A549 (cell line): ENCODE data around the gene MLLT1. TPM values are rescaled to one million over a fixed set of nuclear protein-coding genes. Genes with fewer than 3 reads are reported as not detected.
A peak's percentile ranks its signal among the peaks of the same experiment; 100 is the strongest.
"Not testable (repeated sequence)": the region's sequence is repeated elsewhere in the genome, so short reads cannot be mapped to it uniquely, and the experiment has no call there.

Experiments
- ATAC-seq, 2 experiments: fragments of 200-7000 bp in 1 of 2; fragments of >200 bp in 1 of 2; cut with Nextera tagmentation in 1 of 2; cut with Tn5 transposase in 1 of 2; 3 replicates each; pipeline versions ENCODE4 v1.8.0 to v1.9.1; 2018 to 2020; ENCODE audit warnings: mild to moderate bottlenecking in 1 of 2, moderate library complexity in 1 of 2
- CTCF ChIA-PET: fragments of 300-600 bp; sonication (Branson Sonifier 250); formaldehyde crosslinking; extraction: SDS; loops from one replicate; lab custom pipeline; 2021; ENCODE audit warnings: antibody characterized with exemption, inconsistent platforms; lab: Yijun Ruan, JAX
- POLR2A ChIA-PET: fragments of 350-600 bp; formaldehyde crosslinking; extraction: SDS; loops from one replicate; lab custom pipeline; 2021; ENCODE audit warnings: antibody characterized with exemption, inconsistent platforms; lab: Yijun Ruan, JAX
- DNase-seq, 2 experiments: peaks; one replicate each; pipeline versions ENCODE4 v3.0.0 to v3.0.0-alpha.2; 2011 to 2016; ENCODE audit warnings: low read depth in 1 of 2, low spot score in 1 of 2
- FAIRE-seq: peaks from 2 replicates; lab custom pipeline; 2011; peaks lifted over from hg19 to GRCh38; lab: Jason Lieb, UNC
- H3K27ac ChIP-seq, 2 experiments: fragments of >200 bp; sonication (Bioruptor Twin); formaldehyde crosslinking; 3 replicates each; pipeline ENCODE4 v1.5.1; 2016 to 2017
- H3K4me1 ChIP-seq: fragments of >200 bp; sonication (Bioruptor Twin); formaldehyde crosslinking; 3 replicates; pipeline ENCODE4 v1.6.1; 2016
- H3K4me2 ChIP-seq: fragments of >200 bp; sonication (Bioruptor Twin); formaldehyde crosslinking; 3 replicates; pipeline ENCODE4 v1.6.1; 2016
- H3K4me3 ChIP-seq: fragments of >200 bp; sonication (Bioruptor Twin); formaldehyde crosslinking; 3 replicates; pipeline ENCODE4 v1.5.1; 2016
- H3K9me3 ChIP-seq: fragments of >200 bp; sonication (Bioruptor Twin); formaldehyde crosslinking; 3 replicates; pipeline ENCODE4 v1.6.1; 2016
- BHLHE40 ChIP-seq: IDR thresholded peaks from 2 replicates; pipeline ENCODE4 v1.6.1; 2012; ENCODE audit warnings: low read depth, low read length, inconsistent platforms
- CBX8 ChIP-seq: fragments of 200-600 bp; sonication (generic); IDR thresholded peaks from 2 replicates; pipeline ENCODE4 v1.6.1; 2016
- CEBPB ChIP-seq, 2 experiments: fragments of >200 bp in 1 of 2; sonication (Bioruptor Twin) in 1 of 2; formaldehyde crosslinking in 1 of 2; IDR thresholded peaks; 2 replicates each; pipeline ENCODE4 v1.6.1; 2012 to 2016
- CHD4 ChIP-seq: fragments of 200-600 bp; sonication (generic); IDR thresholded peaks from 2 replicates; pipeline ENCODE4 v1.6.1; 2016; ENCODE audit warnings: antibody characterized with exemption, mild to moderate bottlenecking, borderline replicate concordance
- EHMT2 ChIP-seq: fragments of 200-600 bp; sonication (generic); IDR thresholded peaks from 2 replicates; pipeline ENCODE4 v1.6.1; 2016; ENCODE audit warnings: antibody characterized with exemption, low read depth, mild to moderate bottlenecking, moderate library complexity
- FOSB ChIP-seq: fragments of 250-450 bp; sonication (Bioruptor Pico); IDR thresholded peaks from 2 replicates; pipeline ENCODE4 v1.5.0; 2020; ENCODE audit warnings: mild to moderate bottlenecking, moderate library complexity
- FOXS1 ChIP-seq: fragments of 250-450 bp; sonication (Bioruptor Pico); IDR thresholded peaks from 2 replicates; pipeline ENCODE4 v1.5.0; 2020; ENCODE audit warnings: mild to moderate bottlenecking, moderate library complexity
- HDAC2 ChIP-seq: fragments of 200-600 bp; sonication (generic); IDR thresholded peaks from 2 replicates; pipeline ENCODE4 v1.6.1; 2016
- HES2 ChIP-seq: fragments of >200 bp; sonication (Bioruptor Twin); formaldehyde crosslinking; IDR thresholded peaks from 2 replicates; pipeline ENCODE4 v1.6.1; 2016
- HMGXB4 ChIP-seq: fragments of 250-450 bp; sonication (Bioruptor Pico); IDR thresholded peaks from 2 replicates; pipeline ENCODE4 v1.5.0; 2021; ENCODE audit warnings: mild to moderate bottlenecking, moderate library complexity, borderline replicate concordance
- HOXA7 ChIP-seq: fragments of 250-450 bp; sonication (Bioruptor Pico); IDR thresholded peaks from 2 replicates; pipeline ENCODE4 v1.5.0; 2020; ENCODE audit warnings: mild to moderate bottlenecking, moderate library complexity
- HOXB13 ChIP-seq: fragments of 250-450 bp; sonication (Bioruptor Pico); IDR thresholded peaks from 2 replicates; pipeline ENCODE4 v1.5.0; 2020; ENCODE audit warnings: low read depth, mild to moderate bottlenecking, moderate library complexity
- MAFK ChIP-seq: fragments of 450-650 bp; IDR thresholded peaks from 2 replicates; pipeline ENCODE4 v1.6.1; 2014; ENCODE audit not compliant: partially characterized antibody
- NFE2L2 ChIP-seq: fragments of 150-350 bp; conservative IDR thresholded peaks from 2 replicates; pipeline ENCODE4 v1.6.1; 2014; ENCODE audit warnings: low read length
- NR3C1 ChIP-seq: fragments of >200 bp; sonication (Bioruptor Twin); formaldehyde crosslinking; IDR thresholded peaks from 3 replicates; pipeline ENCODE4 v1.6.1; 2017
- PHF8 ChIP-seq: fragments of 200-600 bp; sonication (generic); IDR thresholded peaks from 2 replicates; pipeline ENCODE4 v1.6.1; 2016; ENCODE audit warnings: low read depth, mild to moderate bottlenecking, antibody characterized with exemption, moderate library complexity, borderline replicate concordance
- POLR2A ChIP-seq: IDR thresholded peaks from 2 replicates; pipeline ENCODE4 v1.6.1; 2012; ENCODE audit warnings: mild to moderate bottlenecking, low read length
- POLR2AphosphoS2 ChIP-seq: conservative IDR thresholded peaks from 2 replicates; pipeline ENCODE4 v1.6.1; 2012; ENCODE audit warnings: low read length, improper control_type of control experiment, inconsistent platforms
- RARB ChIP-seq: fragments of 250-450 bp; sonication (Bioruptor Pico); IDR thresholded peaks from 2 replicates; pipeline ENCODE4 v1.8.0; 2021; ENCODE audit warnings: mild to moderate bottlenecking, moderate library complexity
- REST ChIP-seq: fragments of 200-600 bp; sonication (generic); IDR thresholded peaks from 2 replicates; pipeline ENCODE4 v1.6.1; 2016; ENCODE audit warnings: antibody characterized with exemption, mild to moderate bottlenecking, moderate library complexity
- TFCP2L1 ChIP-seq: fragments of 250-450 bp; sonication (Bioruptor Pico); IDR thresholded peaks from 2 replicates; pipeline ENCODE4 v1.5.0; 2021; ENCODE audit warnings: mild to moderate bottlenecking
- TP53 ChIP-seq: fragments of 250-450 bp; sonication (Bioruptor Pico); IDR thresholded peaks from 2 replicates; pipeline ENCODE4 v1.5.0; 2021; ENCODE audit warnings: mild to moderate bottlenecking, moderate library complexity
- USF2 ChIP-seq: fragments of 450-650 bp; IDR thresholded peaks from 2 replicates; pipeline ENCODE4 v1.6.1; 2014; ENCODE audit warnings: antibody characterized with exemption
- ZC3H11A ChIP-seq: fragments of 450-650 bp; IDR thresholded peaks from 2 replicates; pipeline ENCODE4 v1.6.1; 2014; ENCODE audit warnings: antibody characterized with exemption, mild to moderate bottlenecking
- WGBS: methylation state at CpG from one replicate; pipeline ENCODE4 v1.1.6; 2017; ENCODE audit errors: missing lambda C conversion rate; 5-methylcytosine and 5-hydroxymethylcytosine counted together
- polyA plus RNA-seq, 4 experiments: library from polyadenylated mRNA; depleted of rRNA in 3 of 4; stranded (reverse); fragments of >200 nt; fragmentation: RNase III in 1 of 4; extraction: RNeasy Plus Mini Kit Qiagen cat#74134 plus additional on column Dnase treatment in 1 of 4; gene quantifications; 2 replicates in 3 of 4; 3 replicates in 1 of 4; pipeline ENCODE4 v1.2.3, GENCODE V29; 2011 to 2017

MLLT1 gene
- polyA plus RNA-seq, 2 of the 4 experiments (the other 2 are of a cell fraction) = 7.4 to 17.5 TPM

- ATAC-seq = no peak
- H3K4me2 ChIP-seq = no peak overlapping the region
- FAIRE-seq = no peak
- CTCF ChIA-PET = no interaction called here
- H3K4me1 ChIP-seq = no peaks in the 10 kb centered on the region
- H3K27ac ChIP-seq = no peak overlapping the region
- no peak overlapping the region for H3K4me3 ChIP-seq
- no peak for TF ChIP-seq CBX8
- TF ChIP-seq EHMT2 = no peak
- TF ChIP-seq USF2 = no peak
- TF ChIP-seq ZC3H11A = no peak
- no peak for TF ChIP-seq POLR2A
- TF ChIP-seq REST = no peak
- TF ChIP-seq HES2 = no peak
- no peak for TF ChIP-seq CEBPB (IDR thresholded peaks at IDR 0.05)
- TF ChIP-seq HMGXB4 (CRISPR knock-in tag) = no peak
- no peak for TF ChIP-seq POLR2AphosphoS2
- no peak for TF ChIP-seq BHLHE40
- no peak for TF ChIP-seq HOXB13 (CRISPR knock-in tag)
- TF ChIP-seq TP53 (CRISPR knock-in tag) = no peak
- TF ChIP-seq TFCP2L1 (CRISPR knock-in tag) = no peak
- no peak for TF ChIP-seq CHD4
- no peak for TF ChIP-seq FOSB (CRISPR knock-in tag)
- POLR2A ChIA-PET = no interaction called here
- WGBS = 4% methylated on average over 3 of the region's 3 CpGs
- no peaks in the 10 kb centered on the region for H3K9me3 ChIP-seq
- DNase-seq = no peak
Observed at GRCh38 chr19:6322284-6322683, 42.5 kb upstream of the MLLT1 start.

- no peak for DNase-seq
- Histone ChIP-seq H3K4me1 (no peaks in the 10 kb centered on the region), H3K4me2 (no peak overlapping the region), H3K27ac (no peak overlapping the region)
- TF ChIP-seq HOXA7 (no peak), BHLHE40 (no peak), POLR2A (no peak), CHD4 (no peak)
- TF ChIP-seq, all 56 proteins: peak for 0
- WGBS = 2% methylated on average over 4 of the region's 4 CpGs
- ChIA-PET CTCF (interaction anchor here (0.7 to 0.8 kb wide), 2 partner anchors 8 to 35 kb away, joined by 3 read pairs; no protein-coding TSS in a partner anchor), POLR2A (no interaction called here)
- no peak for FAIRE-seq
- no peak overlapping the region for H3K4me3 ChIP-seq
- no peaks in the 10 kb centered on the region for H3K9me3 ChIP-seq
- peak; percentile 32 to 62; a peak in 3 of 6 replicates for ATAC-seq
Observed at GRCh38 chr19:6319376-6319775, 39.6 kb upstream of the MLLT1 start.

- no peak overlapping the region for H3K4me3 ChIP-seq
- POLR2A ChIA-PET = no interaction called here
- ATAC-seq = peak; percentile 45 to 68; a peak in 5 of 6 replicates
- no peak for FAIRE-seq
- CTCF ChIA-PET = interaction anchor here (0.6 to 0.7 kb wide), 2 partner anchors 9 to 120 kb away, joined by 3 read pairs; no protein-coding TSS in a partner anchor
- no peak overlapping the region for H3K27ac ChIP-seq
- DNase-seq = peak in 1 of 2 experiments; percentile 24
- 8% methylated on average over 5 of the region's 5 CpGs for WGBS
- H3K4me2 ChIP-seq = no peak overlapping the region
- no peaks in the 10 kb centered on the region for H3K4me1 ChIP-seq
- H3K9me3 ChIP-seq = peaks cover under 1% of the 10 kb centered on the region; the same call in 1 of the 3 replicates
- TF ChIP-seq FOXS1 (CRISPR knock-in tag) (no peak), RARB (no peak), PHF8 (no peak), CHD4 (no peak), NFE2L2 (no peak), HMGXB4 (CRISPR knock-in tag) (no peak), HDAC2 (no peak), NR3C1 (no peak), MAFK (no peak)
- TF ChIP-seq, all 56 proteins: peak for 0
Observed at GRCh38 chr19:6318772-6319171, 39.0 kb upstream of the MLLT1 start.

- H3K9me3 ChIP-seq, FAIRE-seq, CTCF ChIA-PET, H3K4me3 ChIP-seq, H3K27ac ChIP-seq, POLR2A ChIA-PET, DNase-seq, H3K4me1 ChIP-seq, ATAC-seq, H3K4me2 ChIP-seq: not testable (repeated sequence)
- 24% methylated on average over 5 of the region's 5 CpGs for WGBS
Observed at GRCh38 chr19:6315646-6316045, 35.9 kb upstream of the MLLT1 start.
